ENCODE measurements around the gene UBE2N.
"Not testable (repeated sequence)": the region's sequence is repeated elsewhere in the genome, so short reads cannot be mapped to it uniquely, and the experiment has no call there.

UBE2N gene

GRCh38 chr12:93390549-93391297 is 51.0 kb downstream of the UBE2N start:
- Histone ChIP-seq H3K4me3 (ENCODE audit: low read length) (no peak overlapping the region), H3K9me3 (ENCODE audit: control insufficient read depth, low read length) (no peaks in the 10 kb centered on the region), H3K36me3 (ENCODE audit: control insufficient read depth, insufficient read depth, low read length, severe bottlenecking) (peaks cover 17% of the 10 kb centered on the region), H3K9ac (ENCODE audit: low read length) (no peak overlapping the region), H3K27me3 (replicated peaks; ENCODE audit: control insufficient read depth, insufficient read depth, low read length) (no peaks in the 10 kb centered on the region), H3K4me1 (ENCODE audit: control insufficient read depth, insufficient read depth, low read length) (peaks cover 20% of the 10 kb centered on the region)
- DNase-seq (ENCODE audit: low read depth) = no peak

DNA sequence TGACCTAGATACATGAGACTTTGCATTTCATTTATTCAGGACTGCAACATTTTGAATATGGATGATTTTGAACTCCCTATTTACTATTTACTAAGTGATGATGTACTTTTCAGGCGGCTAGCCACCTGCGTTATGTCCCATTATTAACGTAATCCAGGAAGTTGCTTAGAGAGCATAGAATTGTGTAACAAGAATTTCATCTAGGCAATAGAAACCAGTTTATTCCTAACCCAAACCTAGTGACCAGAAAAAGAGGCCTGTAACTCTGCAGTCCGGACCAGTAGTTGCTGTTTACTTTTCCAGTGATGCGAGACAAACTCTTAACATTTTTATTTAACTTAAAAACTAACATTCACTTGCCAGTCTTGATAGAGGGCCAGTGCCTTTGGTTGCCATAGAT is 51.7 kb downstream of the UBE2N start:
- Histone ChIP-seq H3K9me3 (ENCODE audit: control insufficient read depth, low read length) (no peaks in the 10 kb centered on the region), H3K36me3 (ENCODE audit: control insufficient read depth, insufficient read depth, low read length, severe bottlenecking) (peaks cover 14% of the 10 kb centered on the region), H3K4me3 (ENCODE audit: low read length) (no peak overlapping the region), H3K9ac (ENCODE audit: low read length) (no peak overlapping the region), H3K4me1 (ENCODE audit: control insufficient read depth, insufficient read depth, low read length) (peaks cover 20% of the 10 kb centered on the region), H3K27me3 (replicated peaks; ENCODE audit: control insufficient read depth, insufficient read depth, low read length) (no peaks in the 10 kb centered on the region)
- DNase-seq (ENCODE audit: low read depth) = no peak

GRCh38 chr12:93387780-93388179 is 54.0 kb downstream of the UBE2N start:
- no peak for DNase-seq (ENCODE audit: low read depth)
- H3K36me3 ChIP-seq (ENCODE audit: control insufficient read depth, insufficient read depth, low read length, severe bottlenecking) = peaks cover 15% of the 10 kb centered on the region

GRCh38 chr12:93381976-93382437 is 59.7 kb downstream of the UBE2N start:
- not testable (repeated sequence) for H3K27me3 ChIP-seq (replicated peaks; ENCODE audit: control insufficient read depth, insufficient read depth, low read length); H3K9me3 ChIP-seq (ENCODE audit: control insufficient read depth, low read length); H3K9ac ChIP-seq (ENCODE audit: low read length); DNase-seq (ENCODE audit: low read depth); H3K36me3 ChIP-seq (ENCODE audit: control insufficient read depth, insufficient read depth, low read length, severe bottlenecking)
- peaks cover 23% of the 10 kb centered on the region for H3K4me1 ChIP-seq (ENCODE audit: control insufficient read depth, insufficient read depth, low read length)
- H3K4me3 ChIP-seq (ENCODE audit: low read length) = peak overlapping the region; percentile 99

More at GRCh38 chr12:93387780-93388179, 54.0 kb downstream of the UBE2N start:
- H3K27me3 ChIP-seq (replicated peaks; ENCODE audit: control insufficient read depth, insufficient read depth, low read length) = no peaks in the 10 kb centered on the region
- peaks cover 20% of the 10 kb centered on the region for H3K4me1 ChIP-seq (ENCODE audit: control insufficient read depth, insufficient read depth, low read length)
- H3K4me3 ChIP-seq (ENCODE audit: low read length) = no peak overlapping the region
- no peak overlapping the region for H3K9ac ChIP-seq (ENCODE audit: low read length)
- H3K9me3 ChIP-seq (ENCODE audit: control insufficient read depth, low read length) = no peaks in the 10 kb centered on the region

GRCh38 chr12:93381161-93381975 is 60.4 kb downstream of the UBE2N start:
- Histone ChIP-seq H3K4me3 (ENCODE audit: low read length) (peak overlapping the region; percentile 99), H3K9me3 (ENCODE audit: control insufficient read depth, low read length) (no peaks in the 10 kb centered on the region), H3K27me3 (replicated peaks; ENCODE audit: control insufficient read depth, insufficient read depth, low read length) (no peaks in the 10 kb centered on the region), H3K36me3 (ENCODE audit: control insufficient read depth, insufficient read depth, low read length, severe bottlenecking) (peaks cover 5% of the 10 kb centered on the region), H3K9ac (ENCODE audit: low read length) (peak overlapping the region; percentile 96), H3K4me1 (ENCODE audit: control insufficient read depth, insufficient read depth, low read length) (peaks cover 30% of the 10 kb centered on the region)
- DNase-seq (ENCODE audit: low read depth) = peak; percentile 45

DNA sequence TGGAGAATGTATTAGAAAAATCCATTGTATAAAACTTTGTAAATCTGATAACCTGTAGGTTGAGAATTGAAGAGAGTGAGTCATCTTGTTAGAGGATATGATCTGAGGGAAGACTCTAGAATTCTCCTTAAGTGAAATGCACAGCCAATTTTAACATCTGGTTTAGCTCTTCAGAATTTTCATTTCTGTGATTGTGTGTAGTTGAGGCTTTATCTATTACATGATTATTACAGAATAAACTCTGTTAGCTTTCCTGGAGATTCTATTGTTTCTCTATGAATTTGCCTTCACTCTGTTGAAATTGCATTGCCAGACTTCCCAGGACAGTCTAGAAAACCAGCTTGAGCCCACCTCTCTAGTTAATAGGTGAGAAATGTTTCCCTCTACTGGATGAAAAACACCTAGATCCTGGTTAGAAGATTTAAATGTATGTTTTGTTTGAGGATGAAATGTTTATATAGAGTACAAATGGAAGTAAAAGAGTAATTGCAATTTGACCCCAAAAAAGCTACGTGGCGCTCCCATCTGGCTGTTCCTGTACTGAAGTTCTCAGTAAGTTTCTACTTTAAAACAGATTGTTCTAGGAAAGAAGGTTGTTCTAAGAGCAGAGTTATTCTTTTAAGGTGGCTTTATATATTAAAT is 61.1 kb downstream of the UBE2N start:
- H3K36me3 ChIP-seq (ENCODE audit: control insufficient read depth, insufficient read depth, low read length, severe bottlenecking) = peaks cover 5% of the 10 kb centered on the region
- no peaks in the 10 kb centered on the region for H3K27me3 ChIP-seq (replicated peaks; ENCODE audit: control insufficient read depth, insufficient read depth, low read length)
- peak overlapping the region; percentile 96 for H3K9ac ChIP-seq (ENCODE audit: low read length)
- DNase-seq (ENCODE audit: low read depth) = peak; percentile 63
- no peaks in the 10 kb centered on the region for H3K9me3 ChIP-seq (ENCODE audit: control insufficient read depth, low read length)
- H3K4me1 ChIP-seq (ENCODE audit: control insufficient read depth, insufficient read depth, low read length) = peaks cover 37% of the 10 kb centered on the region
- H3K4me3 ChIP-seq (ENCODE audit: low read length) = peak overlapping the region; percentile 99

- Histone ChIP-seq H3K4me3 (ENCODE audit: low read length) (peak overlapping the region; percentile 99), H3K9me3 (ENCODE audit: control insufficient read depth, low read length) (no peaks in the 10 kb centered on the region), H3K4me1 (ENCODE audit: control insufficient read depth, insufficient read depth, low read length) (peaks cover 39% of the 10 kb centered on the region), H3K27me3 (replicated peaks; ENCODE audit: control insufficient read depth, insufficient read depth, low read length) (no peaks in the 10 kb centered on the region), H3K36me3 (ENCODE audit: control insufficient read depth, insufficient read depth, low read length, severe bottlenecking) (peaks cover 1% of the 10 kb centered on the region), H3K9ac (ENCODE audit: low read length) (peak overlapping the region; percentile 96)
- DNase-seq (ENCODE audit: low read depth) = peak; percentile 40
Measured at GRCh38 chr12:93379981-93380361, 61.8 kb downstream of the UBE2N start.

DNA sequence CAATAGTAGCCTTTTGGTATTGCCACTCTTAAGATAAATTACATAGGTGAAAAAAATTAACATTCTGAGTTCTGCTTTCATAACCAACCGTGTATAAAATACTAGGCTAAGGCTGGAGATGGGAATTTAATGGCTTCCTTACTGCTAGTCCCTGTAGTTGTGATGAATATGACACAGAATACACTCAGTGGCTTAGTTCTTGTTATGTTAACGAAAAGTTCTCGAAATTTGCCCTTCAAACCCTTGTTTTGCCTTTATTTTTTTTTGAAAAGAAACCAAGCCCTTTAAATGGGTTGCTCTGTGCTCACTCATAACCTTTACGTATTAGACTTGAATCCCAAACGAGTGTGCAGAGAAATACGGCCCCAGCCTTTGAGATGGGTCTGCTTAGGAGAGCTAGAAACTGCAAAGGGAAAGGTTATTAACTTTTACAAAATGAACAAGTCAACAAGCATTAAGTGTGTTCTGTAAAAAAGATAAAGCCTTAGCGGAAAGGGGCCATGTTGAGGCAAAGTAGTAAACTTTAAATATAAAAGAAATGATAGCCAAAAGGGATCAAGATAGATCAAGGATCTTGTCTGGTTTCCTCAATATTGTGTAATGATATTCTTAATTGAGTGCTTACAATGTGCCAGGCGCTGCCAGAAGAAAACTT is 62.3 kb downstream of the UBE2N start:
- Histone ChIP-seq H3K4me1 (ENCODE audit: control insufficient read depth, insufficient read depth, low read length) (peaks cover 44% of the 10 kb centered on the region), H3K9ac (ENCODE audit: low read length) (peak overlapping the region; percentile 96), H3K4me3 (ENCODE audit: low read length) (peak overlapping the region; percentile 99), H3K27me3 (replicated peaks; ENCODE audit: control insufficient read depth, insufficient read depth, low read length) (no peaks in the 10 kb centered on the region), H3K36me3 (ENCODE audit: control insufficient read depth, insufficient read depth, low read length, severe bottlenecking) (no peaks in the 10 kb centered on the region), H3K9me3 (ENCODE audit: control insufficient read depth, low read length) (no peaks in the 10 kb centered on the region)
- peak; percentile 49 for DNase-seq (ENCODE audit: low read depth)

- Histone ChIP-seq H3K4me1 (ENCODE audit: control insufficient read depth, insufficient read depth, low read length) (peaks cover 49% of the 10 kb centered on the region), H3K9ac (ENCODE audit: low read length) (peak overlapping the region; percentile 96), H3K9me3 (ENCODE audit: control insufficient read depth, low read length) (no peaks in the 10 kb centered on the region), H3K4me3 (ENCODE audit: low read length) (peak overlapping the region; percentile 99), H3K36me3 (ENCODE audit: control insufficient read depth, insufficient read depth, low read length, severe bottlenecking) (no peaks in the 10 kb centered on the region), H3K27me3 (replicated peaks; ENCODE audit: control insufficient read depth, insufficient read depth, low read length) (no peaks in the 10 kb centered on the region)
- no peak for DNase-seq (ENCODE audit: low read depth)
Measured at GRCh38 chr12:93378998-93379325, 62.8 kb downstream of the UBE2N start.

GRCh38 chr12:93378196-93378997 is 63.4 kb downstream of the UBE2N start:
- peak; percentile 82 for DNase-seq (ENCODE audit: low read depth)
- H3K27me3 ChIP-seq (replicated peaks; ENCODE audit: control insufficient read depth, insufficient read depth, low read length) = not testable (repeated sequence)

More at GRCh38 chr12:93378196-93378997, 63.4 kb downstream of the UBE2N start:
- H3K4me1 ChIP-seq (ENCODE audit: control insufficient read depth, insufficient read depth, low read length) = peaks cover 54% of the 10 kb centered on the region
- peak overlapping the region; percentile 96 for H3K9ac ChIP-seq (ENCODE audit: low read length)
- not testable (repeated sequence) for H3K9me3 ChIP-seq (ENCODE audit: control insufficient read depth, low read length); H3K36me3 ChIP-seq (ENCODE audit: control insufficient read depth, insufficient read depth, low read length, severe bottlenecking)
- H3K4me3 ChIP-seq (ENCODE audit: low read length) = peak overlapping the region; percentile 99
